ENCODE data around the gene SMIM29.

DNA sequence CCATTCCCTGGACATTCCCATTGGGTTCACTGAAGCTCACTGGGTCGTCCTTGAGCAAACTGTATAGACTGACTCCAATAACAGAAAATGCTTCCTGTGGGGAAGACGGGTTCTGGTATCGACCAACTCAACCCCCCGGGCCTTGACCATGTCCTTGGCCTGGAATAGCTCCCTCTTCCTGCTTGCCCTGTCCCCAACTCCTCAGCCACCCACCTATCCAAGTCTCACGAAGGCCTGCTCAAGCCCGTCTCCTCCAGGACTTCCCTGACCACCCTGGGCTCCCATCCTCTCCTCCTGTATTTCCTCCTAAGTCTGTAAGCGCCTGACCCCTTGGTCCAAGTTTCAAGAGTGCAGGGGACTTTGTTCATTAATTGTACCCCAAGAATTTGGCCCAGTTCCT, 14.9 kb downstream of the SMIM29 start:
- TF ChIP-seq, protein P1, sequence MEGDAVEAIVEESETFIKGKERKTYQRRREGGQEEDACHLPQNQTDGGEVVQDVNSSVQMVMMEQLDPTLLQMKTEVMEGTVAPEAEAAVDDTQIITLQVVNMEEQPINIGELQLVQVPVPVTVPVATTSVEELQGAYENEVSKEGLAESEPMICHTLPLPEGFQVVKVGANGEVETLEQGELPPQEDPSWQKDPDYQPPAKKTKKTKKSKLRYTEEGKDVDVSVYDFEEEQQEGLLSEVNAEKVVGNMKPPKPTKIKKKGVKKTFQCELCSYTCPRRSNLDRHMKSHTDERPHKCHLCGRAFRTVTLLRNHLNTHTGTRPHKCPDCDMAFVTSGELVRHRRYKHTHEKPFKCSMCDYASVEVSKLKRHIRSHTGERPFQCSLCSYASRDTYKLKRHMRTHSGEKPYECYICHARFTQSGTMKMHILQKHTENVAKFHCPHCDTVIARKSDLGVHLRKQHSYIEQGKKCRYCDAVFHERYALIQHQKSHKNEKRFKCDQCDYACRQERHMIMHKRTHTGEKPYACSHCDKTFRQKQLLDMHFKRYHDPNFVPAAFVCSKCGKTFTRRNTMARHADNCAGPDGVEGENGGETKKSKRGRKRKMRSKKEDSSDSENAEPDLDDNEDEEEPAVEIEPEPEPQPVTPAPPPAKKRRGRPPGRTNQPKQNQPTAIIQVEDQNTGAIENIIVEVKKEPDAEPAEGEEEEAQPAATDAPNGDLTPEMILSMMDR (conservative IDR thresholded peaks at IDR 0.05 in 1 of 2, IDR thresholded peaks at IDR 0.05 in 1 of 2; ENCODE audit: low read depth in 1 of 2, low read length in 2 of 2), result no peak
- TF ChIP-seq EZH2 (IDR thresholded peaks at IDR 0.05; ENCODE audit: low read length, missing control alignments), result no peak

Data from fibroblast of lung (primary cell).